H7 (cell line): ENCODE results near the gene GNAT2. TPM values are rescaled to one million over a fixed set of nuclear protein-coding genes. Genes with fewer than 3 reads are reported as not detected.

Experiments
- DNase-seq: peaks from one replicate; pipeline ENCODE4 v3.0.0; 2012
- H3K27me3 ChIP-seq: 2 replicates; pipeline ENCODE4 v1.6.0; 2011; ENCODE audit warnings: mild to moderate bottlenecking, low read length; ENCODE audit not compliant: control insufficient read depth, insufficient read depth
- H3K36me3 ChIP-seq: replicated peaks from 2 replicates; pipeline ENCODE4 v1.5.1; 2011; ENCODE audit warnings: low read length; ENCODE audit not compliant: control insufficient read depth, insufficient read depth
- H3K4me3 ChIP-seq: 2 replicates; pipeline ENCODE4 v1.5.1; 2011; ENCODE audit warnings: low read depth, mild to moderate bottlenecking, control low read depth, low read length, moderate library complexity; ENCODE audit not compliant: insufficient read depth
- total RNA-seq: library from RNA; depleted of rRNA; stranded (reverse); fragments of >200 nt; shearing (Covaris generic); gene quantifications from 2 replicates; pipeline ENCODE4 v1.2.3, GENCODE V29; 2014

GNAT2 gene
- total RNA-seq, 1 experiment from 2014 or later, result not detected

DNA sequence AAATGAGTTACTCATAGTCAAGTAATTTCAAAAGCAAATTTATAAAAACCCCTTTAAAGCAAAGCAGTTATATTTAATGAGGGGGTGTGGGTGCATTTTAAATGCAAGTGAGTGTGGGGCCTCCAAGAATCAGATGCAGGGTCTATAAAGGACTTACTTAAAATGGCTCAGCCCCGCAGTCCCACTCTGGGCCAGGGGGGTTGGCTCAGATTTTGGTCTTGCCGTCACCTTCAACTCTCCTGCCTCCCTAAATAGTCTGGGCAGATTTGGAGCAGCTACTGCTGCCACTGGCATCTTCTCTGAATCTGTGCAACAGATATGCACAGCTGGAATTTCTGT is 16.4 kb upstream of the GNAT2 start:
- H3K36me3 ChIP-seq, result peaks cover 5% of the 10 kb centered on the region
- DNase-seq, result no peak
- no peak overlapping the region for H3K4me3 ChIP-seq
- no peaks in the 10 kb centered on the region for H3K27me3 ChIP-seq

DNA sequence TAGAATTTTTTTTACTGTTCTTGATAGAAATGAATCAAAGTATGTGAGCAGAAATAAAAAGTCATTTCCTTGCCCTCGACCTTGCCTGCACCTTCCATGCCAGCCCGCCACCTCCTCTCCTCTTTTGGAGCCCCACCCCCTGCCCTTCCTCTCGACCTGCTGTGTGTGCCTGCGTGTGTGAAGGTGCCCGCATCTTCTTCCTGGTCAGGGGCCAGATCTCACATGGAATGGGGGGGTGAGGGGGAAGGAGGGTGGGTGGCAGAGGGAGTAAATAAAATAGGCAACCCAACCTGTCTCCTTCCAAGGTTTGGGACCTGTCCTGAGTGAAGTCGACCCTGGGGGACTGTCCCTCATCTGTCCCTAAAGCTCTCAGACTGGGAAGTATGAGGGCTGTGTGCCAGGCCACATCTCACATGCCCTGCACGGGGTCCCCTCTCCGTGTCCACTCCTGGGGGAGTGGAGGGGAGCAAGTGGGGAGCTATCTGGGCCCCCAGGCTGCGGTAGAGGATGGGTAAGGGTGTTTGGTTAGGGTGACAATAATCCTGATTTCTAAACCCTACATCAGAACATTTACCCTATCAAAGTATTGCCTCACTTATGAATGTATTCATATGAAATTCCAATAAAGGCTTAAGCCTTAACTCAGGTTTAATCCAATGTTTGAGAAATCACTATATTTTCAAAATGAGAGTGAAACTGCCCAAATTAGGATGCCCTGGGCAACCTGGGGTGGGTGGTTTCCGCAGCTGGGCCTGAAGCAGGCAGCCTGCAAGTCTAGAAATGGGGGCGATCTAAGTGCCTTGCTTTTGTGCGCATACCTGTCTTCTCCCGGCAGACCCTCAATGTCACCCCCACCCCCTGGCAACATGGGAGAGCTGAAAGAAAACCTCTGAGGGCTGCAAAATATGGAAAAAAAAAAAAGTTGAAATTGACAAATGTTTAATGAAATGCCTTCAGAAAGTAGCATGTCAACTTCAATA is 15.6 kb upstream of the GNAT2 start:
- H3K36me3 ChIP-seq, result peaks cover 6% of the 10 kb centered on the region
- no peaks in the 10 kb centered on the region for H3K27me3 ChIP-seq
- DNase-seq, result peak; percentile 52
- no peak overlapping the region for H3K4me3 ChIP-seq

DNA sequence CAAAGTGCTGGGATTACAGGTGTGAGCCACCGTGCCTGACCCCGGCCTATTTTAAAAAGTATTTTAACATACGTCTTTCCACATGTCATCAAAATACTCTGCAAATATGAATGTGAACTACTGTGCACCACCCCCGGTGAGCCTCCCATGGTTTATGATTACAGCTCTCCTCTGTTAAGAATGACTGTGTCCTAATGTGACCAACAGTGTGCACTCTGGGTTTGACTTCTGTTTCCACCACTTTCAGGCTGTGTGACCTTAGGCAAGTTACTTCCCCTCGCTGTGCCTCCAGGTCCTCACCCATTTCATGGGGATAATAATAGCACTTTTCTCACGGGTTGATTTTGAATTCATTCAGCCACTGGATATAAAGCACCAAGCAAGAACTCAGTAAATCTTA is 14.9 kb upstream of the GNAT2 start:
- Histone ChIP-seq H3K36me3 (peaks cover 6% of the 10 kb centered on the region), H3K4me3 (no peak overlapping the region), H3K27me3 (no peaks in the 10 kb centered on the region)
- DNase-seq, result peak; percentile 18

DNA sequence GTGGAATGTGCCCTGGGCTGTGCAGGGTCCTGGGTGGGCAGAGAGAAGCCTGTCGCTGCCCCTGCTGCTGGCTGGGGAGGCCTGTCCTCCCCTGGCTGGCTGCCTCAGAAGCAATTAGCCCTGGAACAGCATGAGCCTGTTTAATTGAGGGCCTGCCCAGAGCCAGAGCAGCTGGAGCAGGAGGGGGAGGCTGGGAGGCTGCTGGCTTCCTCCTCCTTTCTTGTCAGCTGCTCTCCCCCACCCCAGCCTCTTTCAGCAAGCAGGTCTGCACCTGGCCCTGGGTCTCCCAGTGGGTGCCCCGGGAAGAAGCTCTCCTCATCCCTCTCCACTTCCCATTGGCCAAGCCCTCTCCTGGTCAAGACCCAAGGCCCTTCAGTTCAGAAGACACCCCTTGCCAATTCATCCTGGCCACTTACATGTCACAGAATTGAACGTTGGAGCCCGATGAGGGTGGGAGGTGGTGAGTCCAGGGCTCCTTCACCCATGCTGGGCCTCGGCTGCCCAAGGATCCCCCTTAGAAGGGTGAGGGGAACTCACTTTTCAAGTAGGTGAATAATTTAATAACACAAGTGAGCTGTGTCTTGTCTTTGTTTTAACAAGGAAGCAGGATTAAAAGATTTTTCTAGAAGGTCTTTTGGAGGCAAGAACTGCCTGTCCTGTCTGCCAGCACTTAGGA is 13.4 kb upstream of the GNAT2 start:
- no peak overlapping the region for H3K4me3 ChIP-seq
- DNase-seq, result peak; percentile 58
- no peaks in the 10 kb centered on the region for H3K27me3 ChIP-seq
- H3K36me3 ChIP-seq, result peaks cover 7% of the 10 kb centered on the region

DNA sequence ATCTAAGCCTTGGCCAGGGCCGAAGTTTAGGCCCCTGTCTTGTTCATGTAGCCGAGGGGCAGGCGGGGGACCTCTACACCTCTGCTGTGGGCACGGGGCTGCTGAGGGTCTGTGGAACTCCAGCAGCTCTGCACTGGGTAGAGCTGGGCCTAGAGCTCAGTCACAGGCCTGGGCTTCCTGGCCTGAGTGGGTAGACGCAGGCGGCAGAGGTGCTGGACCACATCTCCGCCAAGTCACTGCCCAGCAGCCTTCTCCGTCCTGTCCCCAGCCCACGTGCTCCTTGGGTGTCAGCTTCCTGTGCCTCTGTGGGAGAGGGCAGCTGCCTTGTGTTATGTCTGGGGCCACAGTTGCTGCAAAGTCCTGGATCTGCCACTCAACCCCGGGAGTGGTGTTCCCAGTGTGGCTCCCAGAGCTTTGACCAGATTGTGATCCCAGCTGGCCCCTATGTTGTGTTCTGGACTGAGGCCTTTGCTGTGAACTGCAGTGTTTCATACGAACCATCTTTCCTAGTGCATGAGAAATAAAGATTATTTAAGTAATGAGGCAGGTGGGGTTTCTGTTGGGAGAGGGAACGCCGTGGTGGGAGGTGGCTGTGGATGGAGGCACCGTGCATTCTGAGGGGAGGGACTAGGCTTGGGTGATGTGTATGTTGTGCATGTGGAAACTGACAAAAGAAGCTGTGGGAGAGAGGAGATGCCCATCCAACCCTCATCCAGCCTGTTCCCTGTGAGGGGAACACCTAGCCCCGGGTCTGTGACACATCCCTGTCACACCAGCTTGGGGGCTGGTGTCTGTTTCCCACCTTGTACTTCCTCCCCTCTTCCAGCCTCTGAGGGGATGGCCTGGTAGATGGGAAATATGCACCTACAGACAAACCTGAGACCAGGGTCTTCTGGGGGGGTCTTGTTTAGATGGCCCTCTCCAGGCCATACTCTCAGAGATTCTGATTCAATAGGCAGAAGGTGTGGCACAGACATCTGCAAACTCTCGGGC is 12.4 kb upstream of the GNAT2 start:
- Histone ChIP-seq H3K36me3 (peaks cover 12% of the 10 kb centered on the region), H3K4me3 (no peak overlapping the region), H3K27me3 (no peaks in the 10 kb centered on the region)
- DNase-seq, result peak; percentile 24

DNA sequence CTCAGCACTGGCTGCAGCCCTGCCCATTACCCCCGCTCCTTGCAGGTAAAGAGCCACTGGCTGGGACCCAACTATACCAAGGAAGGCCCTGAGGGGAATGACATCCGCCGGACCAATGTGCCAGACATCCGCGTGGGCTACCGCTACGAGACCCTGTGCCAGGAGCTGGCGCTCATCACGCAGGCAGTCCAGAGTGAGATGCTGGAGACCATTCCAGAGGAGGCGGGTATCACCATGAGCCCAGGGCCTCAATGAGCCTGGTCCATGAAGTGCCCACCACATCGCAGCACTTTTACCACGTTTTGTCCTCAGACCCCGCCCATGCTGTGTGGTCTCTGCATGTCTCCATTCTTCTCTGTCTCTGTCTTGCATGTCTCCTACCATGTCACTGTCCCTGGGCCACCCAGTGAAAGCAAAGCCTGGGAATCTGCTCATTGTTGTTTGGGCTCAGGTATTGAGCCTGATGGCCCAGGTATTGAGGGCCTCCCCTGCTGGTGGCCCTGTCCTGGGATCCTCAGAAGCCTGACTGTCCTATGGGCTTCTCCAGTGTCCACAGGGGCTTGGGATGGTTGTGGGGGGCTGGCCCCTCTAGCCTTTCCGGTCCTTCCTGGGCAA is 11.6 kb upstream of the GNAT2 start:
- H3K4me3 ChIP-seq, result no peak overlapping the region
- H3K27me3 ChIP-seq, result no peaks in the 10 kb centered on the region
- peak; percentile 25 for DNase-seq
- H3K36me3 ChIP-seq, result peaks cover 14% of the 10 kb centered on the region

DNA sequence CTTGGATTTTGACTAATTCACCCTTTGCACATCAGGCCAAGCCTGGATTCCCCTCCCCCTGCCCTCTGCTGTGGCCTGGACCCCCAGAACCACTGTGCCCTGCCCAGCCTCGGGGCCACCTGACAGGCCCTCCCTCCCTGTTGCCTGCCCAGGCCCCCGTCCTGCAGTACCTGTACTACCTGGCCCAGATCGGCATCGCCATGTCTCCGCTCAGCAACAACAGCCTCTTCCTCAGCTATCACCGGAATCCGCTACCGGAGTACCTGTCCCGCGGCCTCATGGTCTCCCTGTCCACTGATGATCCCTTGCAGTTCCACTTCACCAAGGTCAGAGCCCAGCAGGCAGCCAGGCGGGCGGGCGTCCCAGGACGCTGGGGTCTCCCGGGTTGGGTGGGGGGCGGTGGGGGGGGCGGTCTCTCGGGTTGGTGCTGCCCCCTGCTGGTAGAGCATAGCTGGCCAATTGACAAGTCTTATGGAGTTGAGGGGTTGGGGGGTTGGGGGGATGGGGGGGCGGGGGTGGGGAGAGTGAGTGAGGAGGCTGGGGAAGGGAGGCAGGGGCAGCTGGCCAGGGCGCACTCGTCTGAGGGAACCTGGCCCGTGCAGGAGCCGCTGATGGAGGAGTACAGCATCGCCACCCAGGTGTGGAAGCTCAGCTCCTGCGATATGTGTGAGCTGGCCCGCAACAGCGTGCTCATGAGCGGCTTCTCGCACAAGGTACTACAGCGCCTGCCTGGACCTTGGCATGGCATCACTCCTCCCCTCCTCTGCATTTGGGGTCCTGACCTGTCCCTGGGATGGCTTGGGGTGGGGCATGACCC is 10.9 kb upstream of the GNAT2 start:
- no peaks in the 10 kb centered on the region for H3K27me3 ChIP-seq
- DNase-seq, result peak; percentile 96
- no peak overlapping the region for H3K4me3 ChIP-seq
- peaks cover 14% of the 10 kb centered on the region for H3K36me3 ChIP-seq

DNA sequence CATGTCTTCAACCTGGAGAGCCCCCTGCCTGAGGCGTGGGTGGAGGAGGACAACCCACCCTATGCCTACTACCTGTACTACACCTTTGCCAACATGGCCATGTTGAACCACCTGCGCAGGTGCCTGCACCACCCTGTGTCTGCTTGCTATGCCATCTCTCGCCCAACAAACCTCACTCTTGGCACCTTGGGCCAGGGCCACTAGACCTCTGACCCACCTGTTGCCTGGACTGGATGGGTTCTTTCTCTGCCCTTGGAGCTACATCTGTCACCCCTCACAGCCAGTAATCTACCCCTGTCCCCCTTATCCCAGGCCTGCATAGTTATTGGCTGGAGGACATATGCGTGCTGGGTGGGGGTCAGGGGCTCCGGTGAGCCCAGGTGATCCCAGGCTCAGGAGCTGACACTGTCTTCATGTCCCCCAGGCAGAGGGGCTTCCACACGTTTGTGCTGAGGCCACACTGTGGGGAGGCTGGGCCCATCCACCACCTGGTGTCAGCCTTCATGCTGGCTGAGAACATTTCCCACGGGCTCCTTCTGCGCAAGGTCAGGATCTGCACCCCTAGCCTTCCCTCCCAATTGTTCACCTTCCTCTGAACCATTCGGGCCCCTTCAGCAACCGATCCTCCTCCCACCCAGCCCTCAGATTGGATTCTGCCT is 10.1 kb upstream of the GNAT2 start:
- no peak overlapping the region for H3K4me3 ChIP-seq
- peaks cover 14% of the 10 kb centered on the region for H3K36me3 ChIP-seq
- no peak for DNase-seq
- H3K27me3 ChIP-seq, result no peaks in the 10 kb centered on the region

DNA sequence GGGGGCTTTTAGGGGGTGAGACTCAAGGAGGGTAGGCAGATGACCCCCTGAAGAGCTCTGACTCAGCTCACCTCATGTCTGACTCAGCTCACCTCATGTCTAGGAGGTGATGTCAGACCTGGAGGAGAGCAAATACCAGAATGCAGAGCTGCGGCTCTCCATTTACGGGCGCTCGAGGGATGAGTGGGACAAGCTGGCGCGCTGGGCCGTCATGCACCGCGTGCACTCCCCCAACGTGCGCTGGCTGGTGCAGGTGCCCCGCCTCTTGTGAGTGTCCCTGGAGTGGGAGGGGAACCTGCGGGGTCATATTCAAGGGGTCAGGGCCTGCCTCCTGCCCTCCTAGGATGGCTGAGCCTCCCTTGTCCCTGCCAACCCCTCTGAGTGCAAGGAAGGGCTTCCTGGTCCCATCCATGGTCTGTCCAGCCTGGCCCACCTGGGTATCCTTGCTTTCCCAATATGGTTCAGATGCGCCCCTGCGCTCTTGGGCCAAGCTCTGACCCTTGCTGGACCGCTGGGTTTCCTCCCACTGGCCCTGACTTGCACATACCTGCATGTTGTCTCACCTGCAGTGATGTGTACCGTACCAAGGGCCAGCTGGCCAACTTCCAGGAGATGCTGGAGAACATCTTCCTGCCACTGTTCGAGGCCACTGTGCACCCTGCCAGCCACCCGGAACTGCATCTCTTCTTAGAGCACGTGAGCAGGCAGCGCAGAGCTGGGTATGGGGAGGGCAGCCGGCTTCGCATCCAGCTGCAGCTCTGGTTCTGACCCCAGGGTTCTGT is 9.3 kb upstream of the GNAT2 start:
- DNase-seq, result peak; percentile 30
- H3K36me3 ChIP-seq, result peaks cover 14% of the 10 kb centered on the region

DNA sequence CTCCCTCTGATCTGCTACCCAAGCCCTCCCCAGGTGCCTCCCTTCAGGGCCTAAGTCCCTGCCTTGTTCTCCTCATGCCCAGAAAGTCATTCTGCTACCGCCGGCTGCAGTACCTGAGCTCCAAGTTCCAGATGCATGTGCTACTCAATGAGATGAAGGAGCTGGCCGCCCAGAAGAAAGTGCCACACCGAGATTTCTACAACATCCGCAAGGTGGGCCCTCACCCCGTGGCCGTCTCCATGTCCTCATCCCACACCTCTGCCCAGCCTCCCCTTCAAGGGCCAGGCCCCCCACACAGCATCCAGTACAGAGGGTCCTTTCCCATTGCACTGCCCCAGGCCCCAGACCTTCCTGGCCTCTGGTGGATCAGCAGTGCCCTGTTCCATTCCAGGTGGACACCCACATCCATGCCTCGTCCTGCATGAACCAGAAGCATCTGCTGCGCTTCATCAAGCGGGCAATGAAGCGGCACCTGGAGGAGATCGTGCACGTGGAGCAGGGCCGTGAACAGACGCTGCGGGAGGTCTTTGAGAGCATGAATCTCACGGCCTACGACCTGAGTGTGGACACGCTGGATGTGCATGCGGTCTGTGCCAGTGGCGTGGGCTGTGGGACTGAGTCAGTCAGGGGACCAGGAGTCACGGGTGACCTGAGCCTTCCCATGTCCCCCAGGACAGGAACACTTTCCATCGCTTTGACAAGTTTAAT is 8.4 kb upstream of the GNAT2 start:
- no peak for DNase-seq
- Histone ChIP-seq H3K27me3 (no peaks in the 10 kb centered on the region), H3K36me3 (peaks cover 14% of the 10 kb centered on the region), H3K4me3 (no peak overlapping the region)

More for the DNA sequence above, 9.3 kb upstream of the GNAT2 start:
- Histone ChIP-seq H3K4me3 (no peak overlapping the region), H3K27me3 (no peaks in the 10 kb centered on the region)

DNA sequence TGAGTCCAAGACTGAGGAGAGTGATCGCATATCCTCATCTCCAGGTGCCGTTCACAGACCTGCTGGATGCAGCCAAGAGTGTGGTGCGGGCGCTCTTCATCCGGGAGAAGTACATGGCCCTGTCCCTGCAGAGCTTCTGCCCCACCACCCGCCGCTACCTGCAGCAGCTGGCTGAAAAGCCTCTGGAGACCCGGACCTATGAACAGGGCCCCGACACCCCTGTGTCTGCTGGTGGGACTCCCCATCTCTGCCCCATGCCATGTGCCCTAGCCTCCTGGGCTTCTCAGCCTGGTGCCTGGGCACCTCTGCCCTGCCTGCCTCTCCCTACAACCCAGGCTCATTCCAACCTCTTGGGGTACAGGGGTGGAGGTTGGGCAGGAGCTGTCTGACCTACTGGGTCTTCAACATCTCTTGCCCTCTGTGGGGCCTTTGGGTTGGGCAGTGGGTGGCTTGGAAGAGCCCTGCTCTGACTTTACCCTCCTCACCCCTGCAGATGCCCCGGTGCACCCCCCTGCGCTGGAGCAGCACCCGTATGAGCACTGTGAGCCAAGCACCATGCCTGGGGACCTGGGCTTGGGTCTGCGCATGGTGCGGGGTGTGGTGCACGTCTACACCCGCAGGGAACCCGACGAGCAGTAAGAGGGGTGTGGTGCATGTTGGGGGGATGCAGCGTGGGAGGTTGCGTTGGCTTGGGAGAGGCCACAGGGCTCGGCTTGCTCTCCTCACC is 7.4 kb upstream of the GNAT2 start:
- peak; percentile 29 for DNase-seq
- H3K27me3 ChIP-seq, result no peaks in the 10 kb centered on the region
- no peak overlapping the region for H3K4me3 ChIP-seq
- H3K36me3 ChIP-seq, result peaks cover 14% of the 10 kb centered on the region
